PC-9 (cell line): Measurements from ENCODE around the gene SP2. TPM values are rescaled to one million over a fixed set of nuclear protein-coding genes. Genes with fewer than 3 reads are reported as not detected.
A peak's percentile ranks its signal among the peaks of the same experiment; 100 is the strongest.

Experiments
- BruUV-seq: library from RNA; stranded (reverse); fragments of 400-500 nt; replicated peaks from 2 replicates; lab custom pipeline; 2021; lab: Mats Ljungman, UMichigan
- CTCF ChIA-PET: fragments of 300-600 bp; sonication (Branson Sonifier 250); formaldehyde crosslinking; loops from one replicate; lab custom pipeline; 2022; ENCODE audit warnings: antibody characterized with exemption; lab: Charles Lee
- POLR2A ChIA-PET: fragments of 300-600 bp; sonication (Branson Sonifier 250); formaldehyde crosslinking; loops from one replicate; lab custom pipeline; 2022; ENCODE audit warnings: antibody characterized with exemption; ENCODE audit not compliant: unreplicated experiment; lab: Charles Lee
- DNase-seq, 2 experiments: peaks; one replicate each; pipeline versions ENCODE4 v3.0.0 to v3.0.0-alpha.2; 2015 to 2022; ENCODE audit warnings: mixed read lengths in 1 of 2
- H2AFZ ChIP-seq: fragments of 200-600 bp; sonication (generic); 2 replicates; pipeline ENCODE4 v1.8.1; 2017; ENCODE audit warnings: antibody characterized with exemption
- H3F3A ChIP-seq: fragments of 200-600 bp; sonication (generic); 2 replicates; pipeline ENCODE4 v1.8.1; 2017; ENCODE audit warnings: antibody characterized with exemption, mild to moderate bottlenecking, low read depth; ENCODE audit not compliant: insufficient read depth
- H3K27ac ChIP-seq: fragments of 200-600 bp; sonication (generic); 2 replicates; pipeline ENCODE4 v1.6.1; 2016; ENCODE audit warnings: mixed run types
- H3K27me3 ChIP-seq: fragments of 200-600 bp; sonication (generic); 2 replicates; pipeline ENCODE4 v1.6.1; 2016; ENCODE audit warnings: low read depth, mixed run types; ENCODE audit not compliant: insufficient read depth
- H3K36me3 ChIP-seq: fragments of 200-600 bp; sonication (generic); 2 replicates; pipeline ENCODE4 v1.6.1; 2016; ENCODE audit warnings: low read depth, mixed run types
- H3K4me1 ChIP-seq: fragments of 200-600 bp; sonication (generic); replicated peaks from 2 replicates; pipeline ENCODE4 v1.6.1; 2016; ENCODE audit warnings: mixed run types; ENCODE audit not compliant: insufficient read depth
- H3K4me2 ChIP-seq: fragments of 200-600 bp; sonication (generic); 2 replicates; pipeline ENCODE4 v1.6.1; 2017; ENCODE audit warnings: mixed run types
- H3K4me3 ChIP-seq: fragments of 200-600 bp; sonication (generic); 2 replicates; pipeline ENCODE4 v1.6.1; 2016; ENCODE audit warnings: mixed run types
- H3K79me2 ChIP-seq: fragments of 200-600 bp; sonication (generic); 2 replicates; pipeline ENCODE4 v1.6.1; 2017; ENCODE audit warnings: low read depth, mixed run types
- H3K9me2 ChIP-seq: fragments of 200-600 bp; sonication (generic); 2 replicates; pipeline ENCODE4 v1.8.1; 2017; ENCODE audit warnings: mild to moderate bottlenecking; ENCODE audit not compliant: insufficient read depth
- H3K9me3 ChIP-seq: fragments of 200-600 bp; sonication (generic); 2 replicates; pipeline ENCODE4 v1.8.1; 2016; ENCODE audit warnings: low read depth; ENCODE audit not compliant: insufficient read depth
- H4K20me1 ChIP-seq: fragments of 200-600 bp; sonication (generic); 2 replicates; pipeline ENCODE4 v1.8.1; 2017; ENCODE audit not compliant: insufficient read depth
- EZH2 ChIP-seq: fragments of 200-600 bp; sonication (generic); IDR thresholded peaks from 2 replicates; pipeline ENCODE4 v1.8.0; 2017; ENCODE audit warnings: antibody characterized with exemption, low read depth
- intact Hi-C: fragments of 100-400 bp; cut with micrococcal nuclease; formaldehyde crosslinking; loops from one replicate; pipeline ENCODE4 v1.10.0; 2022; ENCODE audit not compliant: unreplicated experiment
- total RNA-seq: library from RNA; stranded (reverse); gene quantifications from 2 replicates; pipeline ENCODE4 v1.2.3, GENCODE V29; 2021
- TF ChIP-seq, protein P1 (sequence below): fragments of 200-600 bp; sonication (generic); conservative IDR thresholded peaks from 2 replicates; pipeline ENCODE4 v1.6.1; 2017; ENCODE audit warnings: mixed run types, antibody characterized with exemption, mild to moderate bottlenecking, moderate library complexity

The SP2 gene
- total RNA-seq, 1 experiment from 2014 or later = 18.0 TPM

DNA sequence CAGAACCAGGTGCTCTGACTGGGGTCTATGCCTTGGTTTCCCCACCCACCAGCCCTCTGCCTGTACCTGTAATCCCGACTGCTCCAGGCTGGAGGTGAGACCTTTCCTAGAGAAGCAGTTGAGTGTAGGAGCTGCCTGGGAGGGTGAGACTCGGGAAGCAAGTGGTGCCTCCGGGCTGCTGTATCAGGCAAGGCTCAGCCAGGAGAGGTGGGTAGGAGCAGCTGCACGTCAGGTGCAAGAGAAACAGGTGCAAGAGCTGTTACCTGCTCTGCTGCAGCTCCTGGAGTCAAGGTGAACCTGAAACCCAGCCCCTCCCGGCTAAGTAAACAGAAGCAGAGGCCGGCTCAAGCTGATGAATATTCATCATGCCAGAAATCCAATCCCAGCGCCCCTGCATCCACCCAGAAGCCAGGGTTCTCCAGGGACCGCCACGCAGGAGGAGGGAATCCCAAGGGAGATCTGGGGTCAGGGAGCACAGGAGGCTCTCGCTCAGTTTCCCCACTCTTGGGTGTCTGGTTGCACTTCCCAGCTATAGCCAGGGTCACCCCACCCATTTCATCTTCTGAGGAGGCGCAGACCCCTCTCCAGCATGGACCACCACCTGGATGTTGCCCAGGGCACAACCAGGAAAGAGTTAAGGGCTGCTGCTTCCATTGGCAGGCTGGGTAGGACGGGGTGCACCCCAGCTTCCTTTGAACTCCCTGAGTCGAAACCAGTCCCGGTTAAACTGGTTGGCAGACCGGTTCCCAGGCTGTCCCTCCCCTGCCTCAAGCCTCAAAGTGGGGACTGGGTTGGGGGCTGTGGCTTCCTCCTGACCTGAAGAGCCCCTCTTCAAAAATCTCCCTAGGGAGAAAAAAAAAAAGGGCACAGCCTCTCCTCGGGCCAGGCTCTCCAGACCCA lies 61.8 kb downstream of the SP2 start, which contains the start of gene PRR15L:
TSS of gene PRR15L (minus strand) at position 293 of the 900 bp plus-strand sequence. CDS start 4,649 bp downstream, outside the sequence.
- Histone ChIP-seq H3K9me2 (no peaks in the 10 kb centered on the region), H3K9me3 (no peaks in the 10 kb centered on the region), H3K79me2 (peaks cover 25% of the 10 kb centered on the region; the same call in 1 of the 2 replicates), H3K4me3 (peak within 1 kb of the TSS; percentile 48), H3K36me3 (no peaks in the 10 kb centered on the region), H3K4me2 (peak within 1 kb of the TSS; percentile 88), H3K27ac (peak within 1 kb of the TSS; percentile 88), H3K4me1 (peaks cover 62% of the 10 kb centered on the region), H3F3A (peaks cover 24% of the 10 kb centered on the region; the same call in 1 of the 2 replicates), H4K20me1 (no peaks in the 10 kb centered on the region), H3K27me3 (no peaks in the 10 kb centered on the region), H2AFZ (no peak within 1 kb of the TSS)
- CTCF ChIA-PET = interaction anchor here (0.7 to 1.2 kb wide), 4 partner anchors 8 to 768 kb away, joined by 3 to 6 read pairs (median 4); partner anchors contain the start of gene CDK5RAP3
- POLR2A ChIA-PET = interaction anchor here (0.5 to 1.1 kb wide), 5 partner anchors 11 to 1689 kb away, joined by 4 to 24 read pairs (median 7); partner anchors contain the start of gene NFE2L1
- TF ChIP-seq, protein P1, sequence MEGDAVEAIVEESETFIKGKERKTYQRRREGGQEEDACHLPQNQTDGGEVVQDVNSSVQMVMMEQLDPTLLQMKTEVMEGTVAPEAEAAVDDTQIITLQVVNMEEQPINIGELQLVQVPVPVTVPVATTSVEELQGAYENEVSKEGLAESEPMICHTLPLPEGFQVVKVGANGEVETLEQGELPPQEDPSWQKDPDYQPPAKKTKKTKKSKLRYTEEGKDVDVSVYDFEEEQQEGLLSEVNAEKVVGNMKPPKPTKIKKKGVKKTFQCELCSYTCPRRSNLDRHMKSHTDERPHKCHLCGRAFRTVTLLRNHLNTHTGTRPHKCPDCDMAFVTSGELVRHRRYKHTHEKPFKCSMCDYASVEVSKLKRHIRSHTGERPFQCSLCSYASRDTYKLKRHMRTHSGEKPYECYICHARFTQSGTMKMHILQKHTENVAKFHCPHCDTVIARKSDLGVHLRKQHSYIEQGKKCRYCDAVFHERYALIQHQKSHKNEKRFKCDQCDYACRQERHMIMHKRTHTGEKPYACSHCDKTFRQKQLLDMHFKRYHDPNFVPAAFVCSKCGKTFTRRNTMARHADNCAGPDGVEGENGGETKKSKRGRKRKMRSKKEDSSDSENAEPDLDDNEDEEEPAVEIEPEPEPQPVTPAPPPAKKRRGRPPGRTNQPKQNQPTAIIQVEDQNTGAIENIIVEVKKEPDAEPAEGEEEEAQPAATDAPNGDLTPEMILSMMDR = no peak
- TF ChIP-seq EZH2 = no peak
- DNase-seq = peak; percentile 76 to 93
- intact Hi-C loops = no loop called here
- no TSS peak for BruUV-seq

DNA sequence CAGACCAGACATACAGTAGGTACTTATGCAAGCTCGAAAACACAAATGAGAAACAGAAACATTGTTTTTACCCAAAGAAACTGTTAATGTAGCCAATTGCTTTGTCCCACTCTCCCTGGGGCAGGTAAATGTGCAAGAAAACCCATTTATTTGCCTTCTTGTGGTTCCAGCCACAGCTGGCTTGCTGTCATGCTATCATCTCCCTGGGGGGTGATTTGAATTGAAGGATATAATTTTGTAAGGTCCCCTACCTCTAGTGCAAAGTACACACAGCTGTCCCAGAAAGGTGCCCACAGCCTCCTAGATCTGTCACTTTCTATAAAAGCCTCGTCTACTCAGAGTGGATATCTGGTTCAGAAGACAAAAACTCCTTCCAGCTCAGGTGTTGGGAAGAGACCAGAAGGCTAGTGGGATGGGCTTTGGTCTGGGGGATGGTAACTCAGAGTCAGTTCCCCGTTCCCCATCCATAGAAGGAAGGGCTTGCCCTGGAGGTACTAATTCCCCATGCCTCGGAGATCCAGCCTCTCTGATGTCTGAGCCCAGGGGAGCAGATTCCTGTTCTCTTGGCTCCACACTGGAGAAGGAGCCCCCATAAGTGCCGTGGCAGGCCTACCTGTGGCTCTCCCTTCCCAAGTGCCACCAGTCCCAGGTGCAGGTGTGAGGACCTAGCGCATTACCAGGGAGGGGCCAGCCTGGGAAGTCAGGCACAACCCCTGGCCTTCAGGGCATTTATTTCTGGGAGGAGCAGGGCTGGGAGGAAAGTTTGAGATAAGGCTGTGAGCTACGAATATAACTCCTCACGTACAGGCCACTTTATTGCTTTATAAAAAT lies 64.0 kb downstream of the SP2 start:
- no peaks in the 10 kb centered on the region for H3K36me3 ChIP-seq
- DNase-seq = peak; percentile 48 to 68
- peaks cover 20% of the 10 kb centered on the region; the same call in 1 of the 2 replicates for H3K79me2 ChIP-seq
- peak overlapping the region; percentile 41 for H3K4me2 ChIP-seq
- no TSS peak for BruUV-seq
- ChIA-PET CTCF (interaction anchor here (0.9 to 1.0 kb wide), 2 partner anchors 10 kb away, joined by 3 to 4 read pairs; no protein-coding TSS in a partner anchor), POLR2A (interaction anchor here (0.5 to 1.0 kb wide), 4 partner anchors 10 to 141 kb away, joined by 3 to 6 read pairs (median 6); no protein-coding TSS in a partner anchor)
- H4K20me1 ChIP-seq = no peaks in the 10 kb centered on the region
- TF ChIP-seq, protein P1 = no peak
- no peak for TF ChIP-seq EZH2
- H3K9me3 ChIP-seq = no peaks in the 10 kb centered on the region
- no peaks in the 10 kb centered on the region for H3K27me3 ChIP-seq
- intact Hi-C loops = loop anchor here (1.0 kb wide), 1 partner anchor 8 kb away; no protein-coding TSS in a partner anchor
- H3F3A ChIP-seq = peaks cover 24% of the 10 kb centered on the region; the same call in 1 of the 2 replicates
- no peaks in the 10 kb centered on the region for H3K9me2 ChIP-seq
- H2AFZ ChIP-seq = no peak overlapping the region
- peak overlapping the region; percentile 14; the same call in 1 of the 2 replicates for H3K27ac ChIP-seq
- no peak overlapping the region for H3K4me3 ChIP-seq
- H3K4me1 ChIP-seq = peaks cover 62% of the 10 kb centered on the region
